Activated naive CD4-positive, alpha-beta T cell treated with anti-CD3 and anti-CD28 coated beads, Interleukin-2, amount 50 U/mL, for 72 hours (primary cell): ENCODE data around the gene ZFYVE16. TPM values are rescaled to one million over a fixed set of nuclear protein-coding genes. Genes with fewer than 3 reads are reported as not detected.
"Not testable (repeated sequence)": the region's sequence is repeated elsewhere in the genome, so short reads cannot be mapped to it uniquely, and the experiment has no call there.

Source experiments
- ATAC-seq, 2 donors: fragments of 150-1000 bp; cut with Tn5 transposase; 2 replicates each; pipeline ENCODE4 v1.10.0; 2021; ENCODE audit warnings: mild to moderate bottlenecking in 2 of 2, moderate library complexity in 2 of 2
- DNase-seq, 2 donors: peaks; one replicate each; pipeline ENCODE4 v3.0.0; 2021 to 2022; ENCODE audit warnings: low spot score in 2 of 2
- H3K27ac Mint-ChIP-seq, 2 donors: one replicate each; pipeline ENCODE4 v1.8.0; 2022; ENCODE audit warnings: mild to moderate bottlenecking in 2 of 2, mixed read lengths in 2 of 2
- H3K36me3 Mint-ChIP-seq, 2 donors: one replicate each; pipeline ENCODE4 v1.8.0; 2022; ENCODE audit warnings: mixed read lengths in 2 of 2
- H3K9me3 Mint-ChIP-seq, 2 donors: one replicate each; pipeline ENCODE4 v1.8.0; 2022; ENCODE audit warnings: mixed read lengths in 2 of 2
- total RNA-seq, 2 donors: library from RNA; stranded (reverse); gene quantifications; one replicate each; pipeline ENCODE4 v1.2.3, GENCODE V29; 2022

The ZFYVE16 gene
- total RNA-seq = 10 to 100 TPM; 11.2 to 29.9 TPM

DNA sequence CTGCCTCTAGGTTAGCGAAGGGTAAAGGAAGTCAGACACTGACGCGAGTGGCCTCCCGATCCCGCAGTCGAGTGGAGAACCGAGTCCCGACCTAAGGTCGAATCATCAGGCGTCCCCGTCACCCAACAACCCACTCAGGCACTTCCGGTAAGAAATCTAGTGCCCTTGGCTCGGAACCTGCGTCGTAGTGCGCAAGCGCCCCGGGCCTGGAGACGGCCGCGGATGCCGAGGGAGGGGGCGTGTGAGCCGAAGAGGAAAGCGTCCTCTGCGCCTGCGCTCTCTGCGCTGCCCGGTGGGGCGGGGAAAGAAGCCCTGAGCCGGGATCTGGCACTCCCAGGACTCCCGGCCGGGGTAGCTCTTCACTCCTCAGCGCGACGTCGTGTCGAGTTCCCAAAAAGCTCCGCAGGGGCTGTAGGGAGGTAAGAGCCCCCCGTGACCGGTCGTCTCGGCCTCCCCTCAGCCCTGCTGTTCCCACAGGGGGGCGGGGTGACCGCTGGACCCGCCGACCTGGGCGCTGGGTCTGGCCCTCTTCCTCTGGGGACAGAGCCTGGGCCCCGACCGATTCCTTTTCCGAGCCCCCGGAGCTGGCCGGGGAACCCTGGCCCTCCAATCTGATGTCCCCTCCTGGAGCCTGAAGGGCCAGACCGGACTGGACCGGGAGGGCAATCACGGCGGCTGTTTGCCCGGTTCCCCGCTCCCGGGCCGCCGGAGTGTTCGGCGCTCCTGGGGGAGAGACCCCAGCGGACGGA, at the start of gene ZFYVE16:
TSS of gene ZFYVE16 (plus strand) at position 330 of the 749 bp plus-strand sequence. CDS start 26,084 bp downstream, outside the sequence.
- H3K27ac Mint-ChIP-seq = peak within 1 kb of the TSS; percentile 92 to 99
- H3K9me3 Mint-ChIP-seq = no peaks in the 10 kb centered on the region
- peak; percentile 93 for ATAC-seq
- DNase-seq = peak; percentile 95 to 98
- peaks cover 5% of the 10 kb centered on the region in 2 donors for H3K36me3 Mint-ChIP-seq

DNA sequence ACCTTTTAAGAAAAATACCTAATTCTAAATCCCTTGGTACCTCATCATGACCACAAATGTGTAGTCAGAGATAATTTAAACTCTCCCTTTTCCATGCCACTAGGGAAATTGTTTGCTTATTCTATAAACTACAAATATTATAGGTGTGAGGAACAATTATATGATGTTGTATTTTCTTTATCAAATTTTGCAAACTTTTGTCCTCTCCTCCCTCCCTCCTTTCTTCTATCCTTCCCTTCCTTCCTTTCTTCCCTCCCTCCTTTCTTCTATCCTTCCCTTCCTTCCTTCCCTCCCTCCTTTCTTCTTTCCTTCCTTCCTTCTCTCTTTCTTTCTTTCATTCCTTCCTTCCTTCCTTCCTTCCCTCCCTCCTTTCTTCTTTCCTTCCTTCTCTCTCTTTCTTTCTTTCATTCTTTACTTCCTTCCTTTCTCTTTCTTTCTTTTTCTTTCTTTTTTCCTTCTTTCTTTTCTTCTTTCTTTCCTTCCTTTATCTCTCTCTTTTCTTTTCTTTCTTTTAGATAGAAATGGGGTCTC, 46.9 kb upstream of the ZFYVE16 start:
- no peak for DNase-seq

DNA sequence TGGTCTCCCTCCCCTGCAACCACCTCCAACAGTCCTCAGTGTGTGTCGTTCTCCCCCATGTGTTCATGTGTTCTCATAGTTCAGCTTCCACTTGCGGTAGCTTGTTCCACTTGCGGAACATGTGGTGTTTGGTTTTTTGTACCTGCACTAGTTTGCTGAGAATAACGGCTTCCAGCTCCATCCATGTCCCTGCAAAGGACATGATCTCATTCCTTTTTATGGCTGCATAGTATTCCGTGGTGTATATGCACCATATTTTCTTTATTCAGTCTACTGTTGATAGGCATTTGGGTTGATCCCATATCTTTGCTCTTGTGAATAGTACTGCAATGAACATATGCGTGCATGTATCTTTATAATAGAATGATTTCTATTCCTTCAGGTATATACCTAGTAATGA, 43.0 kb upstream of the ZFYVE16 start:
- no peak for ATAC-seq
- no peaks in the 10 kb centered on the region for H3K36me3 Mint-ChIP-seq
- H3K27ac Mint-ChIP-seq = no peak overlapping the region
- DNase-seq = no peak
- peaks cover 0 to under 1% of the 10 kb centered on the region in 2 donors for H3K9me3 Mint-ChIP-seq

More for the DNA sequence above, 46.9 kb upstream of the ZFYVE16 start:
- H3K36me3 Mint-ChIP-seq = no peaks in the 10 kb centered on the region
- H3K27ac Mint-ChIP-seq = no peak overlapping the region
- no peak for ATAC-seq
- H3K9me3 Mint-ChIP-seq = peaks cover 0 to 10% of the 10 kb centered on the region in 2 donors

DNA sequence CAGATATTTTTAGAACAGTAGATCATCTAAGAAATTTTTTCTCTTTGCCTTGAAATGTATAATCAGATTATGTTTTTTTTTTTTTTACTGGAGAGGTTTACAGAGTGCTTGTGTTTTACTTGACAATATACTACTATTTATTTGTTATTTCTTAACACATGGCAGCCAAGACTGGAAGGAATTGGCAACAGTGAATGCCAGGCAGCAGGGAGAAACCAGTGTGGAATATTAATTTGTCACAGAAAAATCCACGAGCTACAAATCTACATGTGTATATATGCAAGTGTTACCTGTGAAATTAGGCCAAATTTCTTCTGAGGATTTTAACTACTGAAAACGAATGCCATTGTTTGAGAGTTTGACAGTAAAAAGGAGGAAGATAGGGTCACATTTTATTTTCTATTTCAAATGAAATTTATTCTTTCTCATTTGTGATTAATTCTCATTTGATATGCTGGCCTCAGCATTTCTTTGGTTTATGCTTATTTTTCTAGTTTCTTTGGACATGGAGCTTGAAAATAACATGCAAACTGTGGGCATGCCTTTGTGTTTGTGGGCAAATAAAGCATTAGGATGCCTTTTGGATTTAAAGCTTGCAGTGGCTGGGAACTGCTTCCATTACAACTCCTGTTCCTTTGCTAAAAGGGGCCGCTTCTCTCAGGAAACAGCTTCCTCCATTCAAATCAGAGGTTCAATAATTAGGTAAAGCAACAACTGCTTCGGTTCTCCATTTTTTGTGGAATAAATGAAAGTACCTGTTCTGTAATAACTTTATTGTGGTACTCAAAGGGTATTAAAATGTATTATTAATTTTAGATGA, 39.0 kb upstream of the ZFYVE16 start:
- Mint-ChIP-seq H3K27ac (no peak overlapping the region), H3K36me3 (no peaks in the 10 kb centered on the region), H3K9me3 (peaks cover 0 to 4% of the 10 kb centered on the region in 2 donors)
- ATAC-seq (no peak), DNase-seq (no peak)

DNA sequence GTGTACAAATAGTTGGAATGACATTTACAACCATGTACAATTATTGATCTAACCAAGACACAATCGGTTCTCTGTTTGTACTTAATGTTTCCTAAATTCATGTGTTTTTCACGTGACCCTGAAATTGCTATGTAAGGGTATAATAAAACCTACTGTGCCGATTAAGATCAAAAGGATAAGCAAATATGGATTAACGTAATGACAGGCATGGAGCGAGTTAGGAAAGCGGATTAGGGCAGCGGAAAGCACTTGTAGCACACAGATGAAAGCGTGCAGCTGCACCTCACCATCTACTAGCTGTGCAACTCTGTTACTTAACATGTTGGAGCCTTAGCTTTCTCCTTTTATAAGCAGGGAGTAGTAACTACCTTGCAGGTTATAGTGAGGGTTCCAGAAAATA, 38.3 kb upstream of the ZFYVE16 start:
- ATAC-seq (no peak), DNase-seq (no peak)
- Mint-ChIP-seq H3K36me3 (no peaks in the 10 kb centered on the region), H3K27ac (no peak overlapping the region), H3K9me3 (peaks cover 0 to 4% of the 10 kb centered on the region in 2 donors)

DNA sequence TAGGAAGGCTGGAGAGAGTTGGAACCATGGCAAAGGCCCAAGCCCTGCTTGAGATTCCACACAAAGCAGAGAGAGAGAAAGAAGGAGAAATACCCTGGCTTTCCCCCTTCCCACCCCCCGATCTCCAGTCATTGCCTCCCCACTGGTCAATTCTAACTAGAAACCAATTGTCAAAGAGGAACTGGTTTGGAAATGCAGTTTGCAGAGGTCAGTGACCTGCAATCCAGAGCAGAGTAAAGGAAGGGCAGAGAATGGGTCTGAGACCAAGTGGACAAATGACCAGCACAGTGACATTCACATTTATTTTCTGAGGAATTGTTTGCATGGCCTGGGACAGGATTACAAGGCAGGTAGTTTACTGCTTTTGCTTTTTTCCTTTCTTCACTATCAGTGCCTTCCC, 37.5 kb upstream of the ZFYVE16 start:
- no peak for DNase-seq
- Mint-ChIP-seq H3K9me3 (peaks cover 0 to 4% of the 10 kb centered on the region in 2 donors), H3K36me3 (no peaks in the 10 kb centered on the region), H3K27ac (peak overlapping the region in 1 of 2 donors; percentile 53)
- ATAC-seq = no peak

DNA sequence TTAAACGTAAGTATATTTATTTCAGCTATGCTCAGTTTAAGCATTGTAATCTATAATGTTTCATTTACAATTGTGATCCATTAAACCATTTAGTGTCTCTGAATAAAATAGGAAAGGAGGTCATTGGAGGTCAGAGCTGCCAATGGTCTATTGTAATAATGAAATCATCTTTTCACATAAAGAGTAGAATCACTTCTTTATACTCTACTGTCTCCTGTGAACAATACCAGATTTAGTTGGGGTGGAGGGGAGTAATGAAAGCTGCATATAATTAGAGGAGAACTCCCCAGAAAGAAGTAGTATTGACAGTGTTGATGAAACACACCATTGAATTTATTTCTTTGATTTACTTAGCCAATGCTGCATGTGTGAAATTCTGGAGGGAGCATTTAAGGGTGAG, 35.1 kb upstream of the ZFYVE16 start:
- ATAC-seq (no peak), DNase-seq (no peak)
- Mint-ChIP-seq H3K9me3 (peaks cover 0 to 4% of the 10 kb centered on the region in 2 donors), H3K27ac (no peak overlapping the region), H3K36me3 (no peaks in the 10 kb centered on the region)

DNA sequence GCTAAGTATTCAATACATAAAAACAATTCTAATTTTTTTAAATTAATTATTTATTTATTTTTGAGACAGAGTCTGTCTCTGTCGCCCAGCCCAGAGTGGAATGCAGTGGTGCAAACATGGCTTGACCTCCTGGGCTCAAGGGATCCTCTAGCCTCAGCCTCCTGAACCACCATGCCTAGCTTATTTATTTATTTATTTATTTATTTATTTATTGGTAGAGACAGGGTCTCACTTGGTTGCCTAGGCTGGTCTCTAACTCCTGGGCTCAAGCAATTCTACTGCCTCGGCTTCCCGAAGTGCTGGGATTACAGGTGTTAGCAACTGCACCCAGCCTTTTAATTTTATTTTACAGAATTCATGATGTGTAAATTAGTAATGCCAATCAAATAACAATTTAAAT, 33.7 kb upstream of the ZFYVE16 start:
- peaks cover 0 to 4% of the 10 kb centered on the region in 2 donors for H3K9me3 Mint-ChIP-seq
- DNase-seq = no peak
- no peaks in the 10 kb centered on the region for H3K36me3 Mint-ChIP-seq
- no peak for ATAC-seq
- no peak overlapping the region for H3K27ac Mint-ChIP-seq

DNA sequence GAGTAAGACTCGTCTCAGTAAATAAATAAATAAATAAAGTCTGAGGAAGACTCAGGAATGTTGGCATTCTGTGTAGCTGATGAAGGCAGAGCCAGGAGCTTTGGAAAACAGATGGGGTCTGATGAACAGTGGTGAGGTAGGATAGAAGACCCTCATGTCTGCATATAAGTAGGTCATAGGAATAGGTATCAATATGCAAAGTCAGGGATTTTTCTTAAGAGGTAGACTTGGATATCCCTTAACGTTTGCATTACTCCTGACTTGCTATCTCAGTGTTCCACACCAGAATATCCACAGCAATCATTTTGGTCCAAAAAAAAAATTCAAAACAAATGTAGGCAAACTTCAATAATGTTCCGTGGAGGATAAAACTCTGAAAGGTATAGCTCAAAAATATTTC, 31.3 kb upstream of the ZFYVE16 start:
- Mint-ChIP-seq H3K27ac (no peak overlapping the region), H3K36me3 (no peaks in the 10 kb centered on the region), H3K9me3 (peaks cover 0 to 4% of the 10 kb centered on the region in 2 donors)
- no peak for ATAC-seq
- DNase-seq = no peak

DNA sequence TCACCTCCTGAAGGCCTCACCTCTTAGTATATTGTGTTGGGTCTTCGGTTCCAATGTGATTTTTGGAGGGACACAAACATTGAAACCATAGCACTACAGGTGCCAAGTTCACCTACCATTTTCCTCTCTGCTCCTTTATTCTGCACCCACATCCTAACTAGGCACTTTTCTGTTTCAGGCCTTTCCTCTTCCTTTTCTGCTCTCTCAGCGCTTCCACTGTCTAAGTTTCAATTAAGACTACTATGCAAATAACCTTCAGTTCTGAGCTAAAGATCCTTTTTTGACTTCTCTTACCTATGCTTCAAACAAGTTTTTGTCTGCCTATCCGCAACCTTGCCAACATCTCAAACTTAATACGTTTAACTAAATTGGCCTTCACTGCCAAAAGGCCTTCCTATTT, 25.4 kb upstream of the ZFYVE16 start:
- no peak overlapping the region for H3K27ac Mint-ChIP-seq
- DNase-seq (no peak), ATAC-seq (no peak)
- no peaks in the 10 kb centered on the region for H3K9me3 Mint-ChIP-seq
- no peaks in the 10 kb centered on the region for H3K36me3 Mint-ChIP-seq

DNA sequence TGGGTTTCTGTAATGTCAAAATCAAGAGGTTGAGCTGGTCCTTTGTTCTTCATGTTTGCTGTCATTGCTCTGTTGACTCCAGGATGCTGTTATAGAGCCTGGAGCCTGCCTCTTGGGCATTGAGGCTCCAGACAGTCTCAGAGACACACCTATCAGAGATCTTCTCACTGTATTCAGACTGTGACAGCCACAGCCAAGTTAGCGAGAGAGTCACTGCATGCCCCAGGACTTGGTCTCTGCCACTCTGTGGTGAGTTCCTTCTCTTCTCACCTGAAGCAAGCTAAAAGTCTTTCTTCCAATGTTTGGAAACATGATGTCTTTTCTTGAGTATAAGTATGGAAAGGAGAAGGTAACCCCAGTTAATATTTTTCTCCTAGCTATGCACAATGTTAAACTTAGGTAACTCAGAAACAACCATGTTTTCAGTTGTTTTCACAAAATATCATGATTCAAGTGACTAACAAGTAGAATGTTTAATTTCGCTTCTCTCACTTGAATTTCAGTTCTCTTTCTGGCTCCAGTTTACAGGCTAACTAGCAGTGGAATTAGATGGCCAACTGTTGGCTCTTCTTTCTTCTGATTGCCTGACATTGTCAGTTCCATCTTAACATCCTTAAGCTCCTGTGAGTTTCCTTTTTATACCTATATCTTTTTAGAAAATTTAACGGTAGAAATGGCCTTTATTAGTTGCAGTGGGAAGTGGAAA, 20.6 kb upstream of the ZFYVE16 start:
- ATAC-seq (no peak), DNase-seq (no peak)
- Mint-ChIP-seq H3K27ac (no peak overlapping the region), H3K9me3 (no peaks in the 10 kb centered on the region), H3K36me3 (peaks cover 0 to 6% of the 10 kb centered on the region in 2 donors)

DNA sequence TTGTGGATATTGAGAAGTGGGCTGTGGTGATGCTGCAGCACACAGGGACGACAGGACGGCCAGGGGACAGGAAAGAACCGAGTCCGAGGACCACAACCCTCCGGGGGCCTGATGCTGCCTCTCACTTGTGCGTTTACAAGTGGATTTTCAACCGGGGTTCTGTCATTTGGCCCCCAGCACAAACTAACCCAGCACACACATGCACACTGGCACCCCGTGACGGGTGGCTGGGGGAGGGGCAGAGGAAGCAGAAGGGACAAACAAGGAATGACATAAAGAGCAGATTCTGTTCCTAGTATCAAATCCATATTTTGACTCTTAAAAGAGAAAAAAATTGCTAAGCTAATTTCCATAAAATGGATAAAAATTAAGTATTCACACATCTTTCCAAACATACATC, 18.3 kb upstream of the ZFYVE16 start:
- no peak overlapping the region for H3K27ac Mint-ChIP-seq
- peaks cover 6 to 14% of the 10 kb centered on the region in 2 donors for H3K36me3 Mint-ChIP-seq
- no peak for ATAC-seq
- no peak for DNase-seq
- peaks cover 4% of the 10 kb centered on the region in 2 donors for H3K9me3 Mint-ChIP-seq

DNA sequence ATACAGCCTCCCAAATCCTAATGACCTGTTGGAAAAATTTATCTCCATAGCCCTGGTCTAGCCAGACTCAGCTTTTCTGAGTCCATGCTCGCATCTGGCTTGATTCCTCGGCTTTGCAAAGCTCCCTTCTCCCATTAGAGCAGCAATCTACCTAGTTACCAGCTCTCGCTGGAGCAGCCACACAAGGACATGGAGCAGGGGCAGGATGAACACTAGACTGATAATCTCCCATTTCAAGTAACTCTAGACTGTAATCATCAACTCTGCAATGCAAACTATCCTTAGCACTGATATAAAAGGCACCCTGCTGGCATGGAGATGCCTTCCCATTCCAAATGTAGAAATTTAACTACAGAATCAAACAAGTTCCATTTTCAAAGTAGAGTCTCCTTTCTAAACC, 17.5 kb upstream of the ZFYVE16 start:
- not testable (repeated sequence) for ATAC-seq, DNase-seq, H3K9me3 Mint-ChIP-seq, H3K27ac Mint-ChIP-seq
- H3K36me3 Mint-ChIP-seq = peaks cover 6 to 14% of the 10 kb centered on the region in 2 donors

DNA sequence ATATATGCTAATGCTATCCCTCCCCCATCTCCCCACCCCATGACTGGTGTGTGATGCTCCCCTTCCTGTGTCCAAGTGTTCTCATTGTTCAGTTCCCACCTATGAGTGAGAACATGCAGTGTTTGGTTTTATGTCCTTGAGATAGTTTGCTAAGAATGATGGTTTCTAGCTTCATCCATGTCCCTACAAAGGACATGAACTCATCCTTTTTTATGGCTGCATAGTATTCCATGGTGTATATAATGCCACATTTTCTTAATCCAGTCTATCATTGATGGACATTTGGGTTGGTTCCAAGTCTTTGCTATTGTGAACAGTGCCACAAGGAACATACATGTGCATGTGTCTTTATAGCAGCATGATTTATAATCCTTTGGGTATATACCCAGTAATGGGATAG, 16.6 kb upstream of the ZFYVE16 start:
- H3K9me3 Mint-ChIP-seq, H3K27ac Mint-ChIP-seq, DNase-seq, ATAC-seq: not testable (repeated sequence)
- H3K36me3 Mint-ChIP-seq = peaks cover 6 to 14% of the 10 kb centered on the region in 2 donors

DNA sequence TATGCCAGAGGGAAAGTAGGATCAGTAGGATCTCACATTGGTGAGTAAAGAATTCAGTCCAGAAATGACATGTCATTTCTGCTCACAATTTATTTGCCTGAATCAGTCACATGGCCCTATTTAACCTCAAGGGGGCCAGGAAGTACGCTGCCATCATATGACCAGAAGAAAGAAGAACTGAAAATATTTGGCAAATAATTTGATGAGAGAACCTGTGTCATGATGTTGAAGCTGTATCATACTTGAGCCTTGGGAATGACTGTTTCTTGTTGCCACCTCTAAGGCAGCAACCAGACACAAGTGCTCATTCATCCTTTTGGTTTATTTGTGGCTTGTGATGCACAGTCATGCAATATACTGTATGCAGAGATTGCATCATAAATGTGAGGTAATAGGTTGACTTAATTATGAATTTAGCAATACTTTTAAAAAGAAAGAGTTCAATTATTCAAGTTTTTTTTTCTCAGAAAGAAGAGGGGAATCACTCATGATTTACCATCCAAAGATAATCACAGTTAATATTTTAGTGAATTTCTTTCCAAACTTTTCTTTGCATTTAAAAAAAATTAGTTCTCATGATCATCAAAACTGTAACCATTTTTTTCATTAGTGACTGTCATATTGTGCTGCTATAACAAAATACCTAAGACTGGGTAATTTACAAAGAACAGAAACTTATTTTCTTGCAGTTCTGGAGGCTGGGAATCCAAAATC, 8.2 kb upstream of the ZFYVE16 start:
- ATAC-seq = peak in 1 of 2 donors; percentile 48
- no peak overlapping the region for H3K27ac Mint-ChIP-seq
- no peaks in the 10 kb centered on the region for H3K9me3 Mint-ChIP-seq
- H3K36me3 Mint-ChIP-seq = no peaks in the 10 kb centered on the region
- no peak for DNase-seq

DNA sequence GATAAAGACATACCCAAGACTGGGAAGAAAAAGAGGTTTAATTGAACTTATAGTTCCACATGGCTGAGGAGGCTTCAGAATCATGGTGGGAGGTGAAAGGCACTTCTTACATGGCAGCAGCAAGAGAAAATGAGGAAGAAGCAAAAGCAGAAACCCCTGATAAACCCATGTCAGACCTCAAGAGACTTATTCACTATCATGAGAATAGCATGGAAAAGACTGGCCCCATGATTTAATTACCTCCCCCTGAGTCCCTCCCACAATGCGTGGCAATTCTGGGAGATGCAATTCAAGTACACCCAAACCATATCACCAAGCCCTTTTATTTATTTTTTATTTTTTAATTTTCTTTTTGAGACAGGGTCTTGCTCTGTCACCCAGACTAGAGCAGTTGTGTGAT, 7.5 kb upstream of the ZFYVE16 start:
- not testable (repeated sequence) for DNase-seq, H3K36me3 Mint-ChIP-seq, H3K27ac Mint-ChIP-seq, ATAC-seq, H3K9me3 Mint-ChIP-seq
